HUDEP-2 (cell line): Measurements from ENCODE around the gene LMF2.

Source experiments
- DNase-seq, 76 experiments: peaks; one replicate each; lab custom pipeline; 2025; ENCODE audit not compliant: unreplicated experiment in 76 of 76; lab: John Stamatoyannopoulos, UW

The LMF2 gene

GRCh38 chr22:50507421-50507990 is at the start of gene LMF2:
TSS of gene LMF2 (minus strand) at chr22:50507702. CDS start at chr22:50507675, 27 bp downstream.
- DNase-seq: peak in 14 of 76 experiments; percentile 81 to 100 (median 96)

GRCh38 chr22:50556703-50557102 is 49.2 kb upstream of the LMF2 start:
- no peak for DNase-seq

GRCh38 chr22:50553310-50553709 is 45.8 kb upstream of the LMF2 start:
- no peak for DNase-seq

GRCh38 chr22:50551160-50551752 is 43.8 kb upstream of the LMF2 start:
- DNase-seq: no peak

GRCh38 chr22:50550395-50550794 is 42.9 kb upstream of the LMF2 start:
- no peak for DNase-seq

- DNase-seq: no peak
These were observed 41.7 kb upstream of the LMF2 start for GRCh38 chr22:50548921-50549790.

GRCh38 chr22:50548040-50548920 is 40.8 kb upstream of the LMF2 start:
- DNase-seq: no peak

GRCh38 chr22:50547263-50547985 is 39.9 kb upstream of the LMF2 start:
- DNase-seq: no peak

- no peak for DNase-seq
These were observed 39.1 kb upstream of the LMF2 start for GRCh38 chr22:50546326-50547262.

GRCh38 chr22:50545522-50546325 is 38.2 kb upstream of the LMF2 start, which contains the start of gene KLHDC7B:
TSS of gene KLHDC7B (plus strand) at chr22:50545899. CDS start at chr22:50546244, 345 bp downstream.
- DNase-seq: no peak

GRCh38 chr22:50544746-50545253 is 37.3 kb upstream of the LMF2 start:
- DNase-seq: no peak

GRCh38 chr22:50544078-50544745 is 36.7 kb upstream of the LMF2 start:
- DNase-seq: peak in 56 of 76 experiments; percentile 10 to 74 (median 46)

- DNase-seq: peak in 1 of 76 experiments; percentile 8
These were observed 35.0 kb upstream of the LMF2 start for GRCh38 chr22:50542416-50542927.

- DNase-seq: peak in 1 of 76 experiments; percentile 16
These were observed 34.1 kb upstream of the LMF2 start for GRCh38 chr22:50541667-50542026.

GRCh38 chr22:50540381-50540780 is 32.9 kb upstream of the LMF2 start:
- no peak for DNase-seq

- DNase-seq: no peak
These were observed 30.3 kb upstream of the LMF2 start for GRCh38 chr22:50537765-50538164.

- DNase-seq: no peak
These were observed 28.7 kb upstream of the LMF2 start for GRCh38 chr22:50536226-50536625.
